H1 (cell line): ENCODE measurements around the gene MTERF1. TPM values are rescaled to one million over a fixed set of nuclear protein-coding genes. Genes with fewer than 3 reads are reported as not detected.
A peak's percentile ranks its signal among the peaks of the same experiment; 100 is the strongest.

Experiments
- CTCF ChIA-PET: fragments of 300-600 bp; sonication (Branson Sonifier 250); formaldehyde crosslinking; loops from one replicate; lab custom pipeline; 2021; ENCODE audit not compliant: partially characterized antibody; lab: Charles Lee
- POLR2A ChIA-PET: fragments of 300-600 bp; sonication (Branson Sonifier 250); formaldehyde crosslinking; loops from one replicate; lab custom pipeline; 2021; ENCODE audit warnings: inconsistent platforms; ENCODE audit not compliant: partially characterized antibody; lab: Charles Lee
- DNase-seq, 2 experiments: peaks; one replicate each; pipeline versions ENCODE4 v3.0.0 to v3.0.0-alpha.2; 2010 to 2022; ENCODE audit warnings: low spot score in 2 of 2, low read depth in 1 of 2, mixed read lengths in 1 of 2
- FAIRE-seq: peaks from 2 replicates; lab custom pipeline; 2011; peaks lifted over from hg19 to GRCh38; lab: Jason Lieb, UNC
- H2AFZ ChIP-seq: 2 replicates; pipeline ENCODE4 v1.8.1; 2012; ENCODE audit warnings: low read length, inconsistent platforms
- H2AK5ac ChIP-seq: 2 replicates; pipeline ENCODE4 v1.6.1; 2013; ENCODE audit warnings: low read depth, low read length
- H2BK120ac ChIP-seq: replicated peaks from 2 replicates; pipeline ENCODE3; 2013; ENCODE audit warnings: low read depth, low read length, inconsistent platforms
- H2BK12ac ChIP-seq: 2 replicates; pipeline ENCODE4 v1.6.1; 2013; ENCODE audit warnings: low read depth, low read length
- H2BK15ac ChIP-seq: 2 replicates; pipeline ENCODE4 v1.6.1; 2013; ENCODE audit warnings: low read length
- H2BK20ac ChIP-seq: 2 replicates; pipeline ENCODE4 v1.6.1; 2013; ENCODE audit warnings: low read length
- H2BK5ac ChIP-seq: 2 replicates; pipeline ENCODE4 v1.6.1; 2013; ENCODE audit warnings: low read depth, low read length
- H3K14ac ChIP-seq: 2 replicates; pipeline ENCODE4 v1.6.1; 2013; ENCODE audit warnings: inconsistent platforms; ENCODE audit not compliant: insufficient read length
- H3K18ac ChIP-seq: 2 replicates; pipeline ENCODE4 v1.6.1; 2013; ENCODE audit warnings: low read length; ENCODE audit errors: extremely low read depth
- H3K23ac ChIP-seq: 2 replicates; pipeline ENCODE4 v1.6.1; 2013; ENCODE audit warnings: inconsistent platforms; ENCODE audit not compliant: insufficient read length
- H3K23me2 ChIP-seq: 2 replicates; pipeline ENCODE4 v1.6.1; 2013; ENCODE audit warnings: low read depth, low read length
- H3K27ac ChIP-seq: 2 replicates; pipeline ENCODE4 v1.6.1; 2011; ENCODE audit warnings: low read depth, low read length, inconsistent platforms
- H3K27me3 ChIP-seq, 4 experiments: replicated peaks in 1 of 4; 1 replicate in 1 of 4; 2 replicates in 3 of 4; pipeline versions ENCODE4 v1.6.1 to v1.8.1; 2011 to 2013; ENCODE audit warnings: low read length in 3 of 4, mild to moderate bottlenecking in 3 of 4, inconsistent platforms in 2 of 4, mixed read lengths in 2 of 4, moderate library complexity in 1 of 4; ENCODE audit not compliant: control insufficient read depth in 3 of 4, insufficient read depth in 3 of 4; ENCODE audit errors: extremely low read depth in 1 of 4
- H3K36me3 ChIP-seq, 4 experiments: 2 replicates each; pipeline versions ENCODE4 v1.6.1 to v1.8.1; 2011 to 2013; ENCODE audit warnings: mild to moderate bottlenecking in 4 of 4, low read length in 3 of 4, moderate library complexity in 2 of 4, control low read depth in 1 of 4, inconsistent platforms in 1 of 4; ENCODE audit not compliant: insufficient read depth in 4 of 4, control insufficient read depth in 2 of 4
- H3K4ac ChIP-seq: replicated peaks from 2 replicates; pipeline ENCODE3; 2013; ENCODE audit warnings: low read length, low read depth, mixed read lengths, inconsistent platforms; ENCODE audit not compliant: insufficient read length
- H3K4me1 ChIP-seq, 4 experiments: replicated peaks in 1 of 4; 1 replicate in 1 of 4; 2 replicates in 3 of 4; pipeline versions ENCODE4 v1.6.1 to v1.8.1; 2011 to 2013; ENCODE audit warnings: low read length in 3 of 4, inconsistent platforms in 2 of 4, mixed read lengths in 1 of 4; ENCODE audit not compliant: insufficient read depth in 4 of 4, control insufficient read depth in 3 of 4
- H3K4me2 ChIP-seq, 2 experiments: 2 replicates each; pipeline versions ENCODE4 v1.6.1 to v1.8.1; 2011 to 2013; ENCODE audit warnings: low read depth in 2 of 2, low read length in 2 of 2, control low read depth in 1 of 2, inconsistent platforms in 1 of 2, mild to moderate bottlenecking in 1 of 2; ENCODE audit not compliant: insufficient read depth in 1 of 2
- H3K4me3 ChIP-seq, 4 experiments: fragments of 200-600, 300-600 bp in 1 of 4; sonication (generic), shearing (Covaris generic), sonication (Bioruptor Twin) in 1 of 4; 2 replicates each; pipeline versions ENCODE4 v1.5.1 to v1.8.1; 2011 to 2016; ENCODE audit warnings: low read length in 4 of 4, low read depth in 3 of 4, control low read depth in 2 of 4, inconsistent platforms in 2 of 4, mild to moderate bottlenecking in 2 of 4, mixed read lengths in 1 of 4, moderate library complexity in 1 of 4; ENCODE audit not compliant: insufficient read depth in 2 of 4; ENCODE audit errors: extremely low read depth in 1 of 4
- H3K56ac ChIP-seq: replicated peaks from 2 replicates; pipeline ENCODE3; 2013; ENCODE audit warnings: low read depth, mild to moderate bottlenecking, mixed read lengths, low read length, inconsistent platforms; ENCODE audit not compliant: insufficient read length
- H3K79me1 ChIP-seq: 2 replicates; pipeline ENCODE4 v1.6.1; 2013; ENCODE audit warnings: low read depth, low read length, control low read depth
- H3K79me2 ChIP-seq, 2 experiments: 2 replicates each; pipeline versions ENCODE4 v1.6.1 to v1.8.1; 2012 to 2013; ENCODE audit warnings: low read length in 2 of 2, mild to moderate bottlenecking in 2 of 2, inconsistent platforms in 1 of 2; ENCODE audit not compliant: insufficient read depth in 2 of 2, control insufficient read depth in 1 of 2
- H3K9ac ChIP-seq, 4 experiments: replicated peaks in 1 of 4; 1 replicate in 1 of 4; 2 replicates in 3 of 4; pipeline versions ENCODE4 v1.6.1 to v1.8.1; 2011 to 2013; ENCODE audit warnings: low read depth in 3 of 4, low read length in 3 of 4, control low read depth in 2 of 4, mild to moderate bottlenecking in 2 of 4, moderate library complexity in 2 of 4, inconsistent platforms in 1 of 4; ENCODE audit errors: extremely low read depth in 1 of 4
- H3K9me3 ChIP-seq, 2 experiments: 2 replicates each; pipeline versions ENCODE4 v1.6.1 to v1.8.1; 2012 to 2013; ENCODE audit warnings: mild to moderate bottlenecking in 2 of 2, moderate library complexity in 2 of 2, control low read depth in 1 of 2, inconsistent platforms in 1 of 2, low read depth in 1 of 2, low read length in 1 of 2, mixed read lengths in 1 of 2; ENCODE audit not compliant: insufficient read depth in 2 of 2
- H4K20me1 ChIP-seq, 2 experiments: replicated peaks in 1 of 2; 2 replicates each; pipeline versions ENCODE3 to v1.8.1; 2011 to 2013; ENCODE audit warnings: inconsistent platforms in 2 of 2, low read length in 2 of 2, mild to moderate bottlenecking in 1 of 2; ENCODE audit not compliant: insufficient read depth in 2 of 2, control insufficient read depth in 1 of 2
- H4K5ac ChIP-seq: 2 replicates; pipeline ENCODE4 v1.6.1; 2013; ENCODE audit warnings: low read length, low read depth, mixed read lengths, inconsistent platforms; ENCODE audit not compliant: insufficient read length
- H4K8ac ChIP-seq: 2 replicates; pipeline ENCODE4 v1.8.0; 2013; ENCODE audit warnings: mild to moderate bottlenecking, moderate library complexity, low read length, inconsistent platforms; ENCODE audit not compliant: insufficient read depth; ENCODE audit errors: extremely low read depth
- H4K91ac ChIP-seq: replicated peaks from 2 replicates; pipeline ENCODE3; 2013; ENCODE audit warnings: low read length, mixed read lengths, inconsistent platforms; ENCODE audit not compliant: insufficient read length
- EGR1 ChIP-seq: IDR thresholded peaks from 2 replicates; pipeline ENCODE4 v1.6.1; 2011; ENCODE audit warnings: low read depth, low read length, borderline replicate concordance
- WGBS, 2 experiments: shearing (Covaris generic) in 1 of 2; methylation state at CpG; one replicate each; pipeline versions ENCODE4 v1.1.6 to v1.1.7; 2013 to 2015; ENCODE audit warnings: low lambda C conversion rate in 2 of 2, mixed read lengths in 2 of 2, inconsistent platforms in 1 of 2, low coverage in 1 of 2, missing lambda C conversion rate in 1 of 2; ENCODE audit not compliant: insufficient replicate concordance in 2 of 2, insufficient coverage in 1 of 2, insufficient read length in 1 of 2; ENCODE audit errors: extremely low coverage in 1 of 2, missing lambda C conversion rate in 1 of 2; 5-methylcytosine and 5-hydroxymethylcytosine counted together
- polyA plus RNA-seq, 7 experiments: library from polyadenylated mRNA; depleted of rRNA in 3 of 7; stranded (reverse) in 5 of 7; unstranded in 2 of 7; fragments of >200 nt in 5 of 7; fragments of 200-250 nt in 2 of 7; gene quantifications; 1 replicate in 5 of 7; 2 replicates in 1 of 7; 4 replicates in 1 of 7; pipeline versions ENCODE4 v1.2.1 to v1.2.3, GENCODE V29; 2011 to 2013; ENCODE audit warnings: missing spikeins in 2 of 7, mixed read lengths in 2 of 7
- total RNA-seq: library from RNA; stranded (reverse); fragmentation: NEBNext Ultra II Directional; extraction: Animal tissue kit (Norgen Biotek cat#: 25700); gene quantifications from 2 replicates; pipeline ENCODE4 v1.2.1, GENCODE V29; 2021

MTERF1 gene
- total and polyA plus RNA-seq, 2 of the 8 experiments (the other 6 are each of a cell fraction or from before 2014, with no cell fraction given), result 4.5 to 12.6 TPM

DNA sequence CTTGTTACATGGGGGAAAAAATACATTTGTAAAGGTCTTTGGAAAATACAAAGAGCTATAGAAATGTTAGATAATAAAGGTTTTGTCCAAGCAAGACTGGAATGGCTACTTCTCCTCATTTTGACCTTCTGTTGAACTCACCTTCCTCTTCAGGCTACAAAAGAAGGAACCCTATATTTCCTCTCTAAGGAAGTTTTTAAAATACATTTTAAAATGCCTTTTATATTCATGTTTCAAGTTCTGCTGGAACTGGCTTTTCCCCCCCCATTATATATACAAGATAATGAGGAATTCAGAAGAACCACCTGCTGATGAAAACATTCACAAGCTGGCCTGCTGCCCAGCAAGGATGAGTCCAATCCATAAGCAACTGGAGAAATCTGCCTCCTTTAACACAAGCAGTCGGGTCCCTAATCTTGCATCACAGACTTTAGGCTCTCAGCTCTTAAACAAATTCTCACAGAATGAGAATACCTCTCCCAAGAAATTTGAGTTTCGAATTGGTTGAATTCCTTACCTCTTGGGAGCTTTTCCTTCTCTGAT is 44.6 kb downstream of the MTERF1 start:
- no peak overlapping the region for H2BK20ac ChIP-seq
- CTCF ChIA-PET, result interaction anchor here (0.9 to 1.4 kb wide), 3 partner anchors 9 to 753 kb away, joined by 4 to 5 read pairs (median 4); no protein-coding TSS in a partner anchor
- H3K14ac ChIP-seq, result no peak overlapping the region
- H3K27ac ChIP-seq, result no peak overlapping the region
- H3K36me3 ChIP-seq, result no peaks in the 10 kb centered on the region
- H3K79me2 ChIP-seq, result no peaks in the 10 kb centered on the region
- no peak overlapping the region for H4K5ac ChIP-seq
- no peaks in the 10 kb centered on the region for H4K20me1 ChIP-seq
- 85% methylated on average over 2 of the region's 2 CpGs; no CpG with 5 or more reads in 1 of the 2 experiments for WGBS, 2 experiments
- H3K4me2 ChIP-seq, result no peak overlapping the region
- H3K4ac ChIP-seq, result no peak overlapping the region
- no peak overlapping the region for H3K18ac ChIP-seq
- no peak overlapping the region for H4K91ac ChIP-seq
- TF ChIP-seq EGR1, result no peak
- H3K9ac ChIP-seq, result no peak overlapping the region
- POLR2A ChIA-PET, result no interaction called here
- no peaks in the 10 kb centered on the region for H3K4me1 ChIP-seq
- H3K27me3 ChIP-seq, result no peaks in the 10 kb centered on the region
- H2BK120ac ChIP-seq, result no peak overlapping the region
- no peaks in the 10 kb centered on the region for H3K9me3 ChIP-seq
- no peak overlapping the region for H3K56ac ChIP-seq
- H3K23ac ChIP-seq, result no peak overlapping the region
- DNase-seq (no peak), FAIRE-seq (peak; percentile 13)
- H3K4me3 ChIP-seq, result no peak overlapping the region
- H2BK15ac ChIP-seq, result no peak overlapping the region
- no peaks in the 10 kb centered on the region for H3K79me1 ChIP-seq
- H2BK5ac ChIP-seq, result no peak overlapping the region
- no peak overlapping the region for H2BK12ac ChIP-seq
- H4K8ac ChIP-seq, result no peak overlapping the region
- H3K23me2 ChIP-seq, result no peaks in the 10 kb centered on the region
- H2AFZ ChIP-seq, result no peak overlapping the region
- no peak overlapping the region for H2AK5ac ChIP-seq
